Ascending aorta (tissue), 2 donors: ENCODE measurements around the gene CD40LG. TPM values are rescaled to one million over a fixed set of nuclear protein-coding genes. Genes with fewer than 3 reads are reported as not detected.

Experiments
- DNase-seq, 2 donors: peaks; one replicate each; pipeline ENCODE4 v3.0.0-alpha.2; 2019; ENCODE audit warnings: low spot score in 2 of 2
- H3K27ac ChIP-seq, 2 donors: fragments of 200-600 bp; sonication (generic); one replicate each; pipeline ENCODE4 v1.5.1; 2016 to 2017; ENCODE audit warnings: mild to moderate bottlenecking in 1 of 2
- H3K27me3 ChIP-seq: fragments of 200-600 bp; sonication (generic); one replicate; pipeline ENCODE4 v1.5.1; 2017
- H3K36me3 ChIP-seq, 2 donors: fragments of 200-600 bp; sonication (generic); one replicate each; pipeline ENCODE4 v1.5.1; 2016
- H3K4me1 ChIP-seq, 2 donors: fragments of 200-600 bp; sonication (generic); one replicate each; pipeline ENCODE4 v1.5.1; 2016 to 2017; ENCODE audit warnings: mild to moderate bottlenecking in 1 of 2
- H3K4me3 ChIP-seq, 2 donors: fragments of 200-600 bp; sonication (generic); one replicate each; pipeline ENCODE4 v1.5.1; 2016 to 2017; ENCODE audit warnings: mild to moderate bottlenecking in 1 of 2
- H3K9me3 ChIP-seq, 2 donors: fragments of 200-600 bp; sonication (generic); one replicate each; pipeline ENCODE4 v1.5.1; 2016
- intact Hi-C: fragments of 100-400 bp; cut with DNase I; formaldehyde crosslinking; loops from one replicate; pipeline ENCODE4 v1.15.1; 2023
- total RNA-seq: library from RNA; depleted of rRNA; stranded (reverse); fragments of >200 nt; gene quantifications from one replicate; pipeline ENCODE4 v1.1.0, GENCODE V29; 2016
- TF ChIP-seq, protein P1 (sequence below), 3 experiments: fragments of 200-600 bp in 2 of 3; fragments of 450-650 bp in 1 of 3; sonication (generic) in 2 of 3; IDR thresholded peaks; one replicate each; pipeline ENCODE4 v1.5.1; 2016 to 2019; ENCODE audit warnings: antibody characterized with exemption in 3 of 3, mild to moderate bottlenecking in 1 of 3, moderate library complexity in 1 of 3

The CD40LG gene
- total RNA-seq, 1 donor from 2014 or later: not detected

DNA sequence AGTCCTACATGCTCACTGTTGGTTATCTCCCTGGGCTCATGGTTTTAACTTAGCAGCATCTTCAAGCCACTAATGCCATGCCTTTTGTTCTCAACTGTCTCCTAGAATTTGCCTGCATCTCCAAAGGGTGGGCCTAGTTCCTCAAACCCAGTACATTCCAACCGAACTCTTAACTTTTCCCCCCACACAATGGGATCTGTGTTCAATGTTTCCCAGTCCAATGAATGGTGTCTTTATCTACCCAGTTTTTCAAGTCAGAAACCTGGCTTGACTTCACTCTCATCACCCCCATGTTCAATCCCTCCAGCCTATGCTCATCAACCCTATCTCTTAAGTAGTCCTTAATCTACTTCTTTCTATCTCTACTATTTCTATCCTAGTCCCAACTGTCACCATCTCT lies 12.9 kb downstream of the CD40LG start:
- no peak overlapping the region for H3K4me3 ChIP-seq
- no peak overlapping the region for H3K27ac ChIP-seq
- no peaks in the 10 kb centered on the region for H3K27me3 ChIP-seq
- H3K36me3 ChIP-seq: no peaks in the 10 kb centered on the region
- DNase-seq: no peak
- TF ChIP-seq, protein P1, sequence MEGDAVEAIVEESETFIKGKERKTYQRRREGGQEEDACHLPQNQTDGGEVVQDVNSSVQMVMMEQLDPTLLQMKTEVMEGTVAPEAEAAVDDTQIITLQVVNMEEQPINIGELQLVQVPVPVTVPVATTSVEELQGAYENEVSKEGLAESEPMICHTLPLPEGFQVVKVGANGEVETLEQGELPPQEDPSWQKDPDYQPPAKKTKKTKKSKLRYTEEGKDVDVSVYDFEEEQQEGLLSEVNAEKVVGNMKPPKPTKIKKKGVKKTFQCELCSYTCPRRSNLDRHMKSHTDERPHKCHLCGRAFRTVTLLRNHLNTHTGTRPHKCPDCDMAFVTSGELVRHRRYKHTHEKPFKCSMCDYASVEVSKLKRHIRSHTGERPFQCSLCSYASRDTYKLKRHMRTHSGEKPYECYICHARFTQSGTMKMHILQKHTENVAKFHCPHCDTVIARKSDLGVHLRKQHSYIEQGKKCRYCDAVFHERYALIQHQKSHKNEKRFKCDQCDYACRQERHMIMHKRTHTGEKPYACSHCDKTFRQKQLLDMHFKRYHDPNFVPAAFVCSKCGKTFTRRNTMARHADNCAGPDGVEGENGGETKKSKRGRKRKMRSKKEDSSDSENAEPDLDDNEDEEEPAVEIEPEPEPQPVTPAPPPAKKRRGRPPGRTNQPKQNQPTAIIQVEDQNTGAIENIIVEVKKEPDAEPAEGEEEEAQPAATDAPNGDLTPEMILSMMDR (IDR thresholded peaks at IDR 0.05): no peak
- H3K9me3 ChIP-seq: no peaks in the 10 kb centered on the region
- H3K4me1 ChIP-seq: no peaks in the 10 kb centered on the region
- intact Hi-C loops: no loop called here

DNA sequence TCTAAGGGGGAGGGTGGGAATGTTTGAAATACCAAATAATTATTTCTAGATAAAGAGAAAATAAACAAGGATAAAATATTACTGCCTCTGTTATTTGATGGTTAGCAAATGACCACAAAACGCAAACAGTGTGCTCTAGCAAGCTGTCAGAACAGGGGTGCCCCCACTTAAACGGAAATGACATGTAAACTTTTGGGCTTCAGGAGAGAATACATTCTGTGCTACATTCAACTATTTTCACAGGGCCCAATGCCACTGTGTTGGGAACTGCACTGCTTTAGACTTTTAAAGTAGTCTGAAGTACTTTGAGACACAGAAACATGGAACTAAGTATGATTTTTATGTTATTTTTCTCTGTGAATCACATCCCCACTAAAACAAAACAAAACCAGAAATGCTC lies 14.1 kb downstream of the CD40LG start:
- DNase-seq: no peak
- Histone ChIP-seq H3K27ac (no peak overlapping the region), H3K4me1 (no peaks in the 10 kb centered on the region), H3K9me3 (no peaks in the 10 kb centered on the region), H3K4me3 (no peak overlapping the region), H3K27me3 (no peaks in the 10 kb centered on the region), H3K36me3 (peaks cover 0 to 8% of the 10 kb centered on the region in 2 donors)
- intact Hi-C loops: no loop called here
- TF ChIP-seq, protein P1 (IDR thresholded peaks at IDR 0.05): no peak

GRCh38 chrX:136662976-136663375 lies 15.0 kb downstream of the CD40LG start:
- Histone ChIP-seq H3K27ac (no peak overlapping the region), H3K4me1 (no peaks in the 10 kb centered on the region), H3K36me3 (peaks cover 0 to 13% of the 10 kb centered on the region in 2 donors), H3K4me3 (no peak overlapping the region), H3K27me3 (no peaks in the 10 kb centered on the region), H3K9me3 (no peaks in the 10 kb centered on the region)
- TF ChIP-seq, protein P1 (IDR thresholded peaks at IDR 0.05): no peak
- DNase-seq: no peak
- intact Hi-C loops: no loop called here

DNA sequence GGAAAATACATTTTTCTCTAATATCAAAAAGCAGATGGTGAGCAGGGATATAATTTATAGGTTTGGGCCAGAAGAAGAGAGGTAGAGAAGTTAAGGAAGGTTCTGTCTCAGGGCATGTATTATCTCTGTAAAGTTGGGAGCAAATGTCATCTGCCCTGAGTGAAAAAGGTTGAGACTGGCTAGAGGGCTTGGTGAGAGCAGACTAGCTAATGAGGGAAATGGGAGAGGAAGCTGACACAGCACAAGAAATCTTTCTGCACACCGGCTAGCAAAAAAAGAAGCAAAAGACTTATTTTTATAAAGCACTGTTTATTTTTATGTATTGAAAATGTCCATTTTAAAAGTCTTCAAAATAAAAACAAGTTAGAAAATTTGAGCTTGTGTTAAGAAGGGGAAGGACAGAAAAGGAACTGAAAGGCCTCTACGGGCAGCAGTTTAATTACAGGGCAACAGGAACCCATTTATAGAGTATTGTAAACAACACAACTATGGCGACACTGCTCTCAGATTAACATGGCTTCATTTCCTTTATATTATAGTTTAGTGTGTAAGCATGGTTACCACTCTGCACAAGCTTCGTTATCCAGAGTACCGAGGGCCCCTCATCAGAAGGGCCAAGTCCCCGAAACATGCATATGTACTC lies 17.4 kb downstream of the CD40LG start:
- DNase-seq: no peak
- Histone ChIP-seq H3K27ac (no peak overlapping the region), H3K9me3 (no peaks in the 10 kb centered on the region), H3K27me3 (no peaks in the 10 kb centered on the region), H3K36me3 (peaks cover 5 to 18% of the 10 kb centered on the region in 2 donors), H3K4me3 (no peak overlapping the region), H3K4me1 (no peaks in the 10 kb centered on the region)
- TF ChIP-seq, protein P1 (IDR thresholded peaks at IDR 0.05): no peak
- intact Hi-C loops: no loop called here

DNA sequence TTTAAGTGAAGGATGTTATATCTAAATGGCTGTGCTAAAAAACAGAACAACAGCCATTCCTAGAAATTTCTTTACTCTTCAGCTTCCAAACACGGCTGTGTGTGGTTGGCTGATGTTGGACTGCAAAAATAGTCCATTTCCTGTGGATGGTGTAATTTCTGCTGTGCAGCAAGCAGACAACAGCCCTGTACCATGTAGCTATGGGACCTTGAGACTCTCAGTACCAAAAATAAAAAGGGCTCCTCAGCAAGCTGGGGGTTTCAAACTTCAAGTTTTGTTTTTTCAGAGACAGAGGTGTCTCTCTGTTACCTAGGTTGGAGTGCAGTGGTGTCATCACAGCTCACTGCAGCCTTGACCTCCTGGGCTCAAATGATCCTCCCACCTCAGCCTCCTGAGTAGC lies 18.1 kb downstream of the CD40LG start:
- no peak overlapping the region for H3K4me3 ChIP-seq
- TF ChIP-seq, protein P1 (IDR thresholded peaks at IDR 0.05): no peak

More for the DNA sequence above, 18.1 kb downstream of the CD40LG start:
- DNase-seq: no peak
- H3K27me3 ChIP-seq: no peaks in the 10 kb centered on the region
- H3K4me1 ChIP-seq: no peaks in the 10 kb centered on the region
- intact Hi-C loops: no loop called here
- peaks cover 5 to 18% of the 10 kb centered on the region in 2 donors for H3K36me3 ChIP-seq
- no peak overlapping the region for H3K27ac ChIP-seq
- H3K9me3 ChIP-seq: no peaks in the 10 kb centered on the region
